Activated T-cell treated with anti-CD3 and anti-CD28 coated beads, Interleukin-2, amount 50 U/mL, for 72 hours (primary cell): Measurements from ENCODE around the gene MICAL2. TPM values are rescaled to one million over a fixed set of nuclear protein-coding genes. Genes with fewer than 3 reads are reported as not detected.

Source experiments
- ATAC-seq, 2 donors: fragments of 150-1000 bp; cut with Tn5 transposase; replicated peaks in 1 of 2; 2 replicates each; pipeline ENCODE4 v1.10.0; 2021; ENCODE audit warnings: moderate library complexity in 2 of 2, mild to moderate bottlenecking in 1 of 2
- DNase-seq, 2 donors: peaks; one replicate each; pipeline ENCODE4 v3.0.0; 2021 to 2022; ENCODE audit warnings: mixed read lengths in 1 of 2
- H3K27ac Mint-ChIP-seq: one replicate; pipeline ENCODE4 v1.8.0; 2022; ENCODE audit warnings: mild to moderate bottlenecking, moderate library complexity, mixed read lengths
- H3K27me3 Mint-ChIP-seq: one replicate; pipeline ENCODE4 v1.8.0; 2022; ENCODE audit warnings: low read depth, mixed read lengths
- H3K36me3 Mint-ChIP-seq, 2 donors: one replicate each; pipeline ENCODE4 v1.8.0; 2022; ENCODE audit warnings: mixed read lengths in 2 of 2, mild to moderate bottlenecking in 1 of 2; ENCODE audit not compliant: insufficient read depth in 2 of 2
- H3K4me1 Mint-ChIP-seq: one replicate; pipeline ENCODE4 v1.8.0; 2022; ENCODE audit warnings: low read depth, mixed read lengths
- H3K4me3 Mint-ChIP-seq, 2 donors: one replicate each; pipeline ENCODE4 v1.8.0; 2022; ENCODE audit warnings: mild to moderate bottlenecking in 2 of 2, mixed read lengths in 2 of 2, moderate library complexity in 2 of 2
- H3K9me3 Mint-ChIP-seq, 2 donors: one replicate each; pipeline ENCODE4 v1.8.0; 2022; ENCODE audit warnings: mixed read lengths in 2 of 2
- total RNA-seq, 2 donors: library from RNA; stranded (reverse); gene quantifications; one replicate each; pipeline ENCODE4 v1.2.3, GENCODE V29; 2022

The MICAL2 gene, protein sequence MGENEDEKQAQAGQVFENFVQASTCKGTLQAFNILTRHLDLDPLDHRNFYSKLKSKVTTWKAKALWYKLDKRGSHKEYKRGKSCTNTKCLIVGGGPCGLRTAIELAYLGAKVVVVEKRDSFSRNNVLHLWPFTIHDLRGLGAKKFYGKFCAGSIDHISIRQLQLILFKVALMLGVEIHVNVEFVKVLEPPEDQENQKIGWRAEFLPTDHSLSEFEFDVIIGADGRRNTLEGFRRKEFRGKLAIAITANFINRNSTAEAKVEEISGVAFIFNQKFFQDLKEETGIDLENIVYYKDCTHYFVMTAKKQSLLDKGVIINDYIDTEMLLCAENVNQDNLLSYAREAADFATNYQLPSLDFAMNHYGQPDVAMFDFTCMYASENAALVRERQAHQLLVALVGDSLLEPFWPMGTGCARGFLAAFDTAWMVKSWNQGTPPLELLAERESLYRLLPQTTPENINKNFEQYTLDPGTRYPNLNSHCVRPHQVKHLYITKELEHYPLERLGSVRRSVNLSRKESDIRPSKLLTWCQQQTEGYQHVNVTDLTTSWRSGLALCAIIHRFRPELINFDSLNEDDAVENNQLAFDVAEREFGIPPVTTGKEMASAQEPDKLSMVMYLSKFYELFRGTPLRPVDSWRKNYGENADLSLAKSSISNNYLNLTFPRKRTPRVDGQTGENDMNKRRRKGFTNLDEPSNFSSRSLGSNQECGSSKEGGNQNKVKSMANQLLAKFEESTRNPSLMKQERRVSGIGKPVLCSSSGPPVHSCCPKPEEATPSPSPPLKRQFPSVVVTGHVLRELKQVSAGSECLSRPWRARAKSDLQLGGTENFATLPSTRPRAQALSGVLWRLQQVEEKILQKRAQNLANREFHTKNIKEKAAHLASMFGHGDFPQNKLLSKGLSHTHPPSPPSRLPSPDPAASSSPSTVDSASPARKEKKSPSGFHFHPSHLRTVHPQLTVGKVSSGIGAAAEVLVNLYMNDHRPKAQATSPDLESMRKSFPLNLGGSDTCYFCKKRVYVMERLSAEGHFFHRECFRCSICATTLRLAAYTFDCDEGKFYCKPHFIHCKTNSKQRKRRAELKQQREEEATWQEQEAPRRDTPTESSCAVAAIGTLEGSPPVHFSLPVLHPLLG
- 100 to 1,000 TPM; 227 to 322 TPM for total RNA-seq

DNA sequence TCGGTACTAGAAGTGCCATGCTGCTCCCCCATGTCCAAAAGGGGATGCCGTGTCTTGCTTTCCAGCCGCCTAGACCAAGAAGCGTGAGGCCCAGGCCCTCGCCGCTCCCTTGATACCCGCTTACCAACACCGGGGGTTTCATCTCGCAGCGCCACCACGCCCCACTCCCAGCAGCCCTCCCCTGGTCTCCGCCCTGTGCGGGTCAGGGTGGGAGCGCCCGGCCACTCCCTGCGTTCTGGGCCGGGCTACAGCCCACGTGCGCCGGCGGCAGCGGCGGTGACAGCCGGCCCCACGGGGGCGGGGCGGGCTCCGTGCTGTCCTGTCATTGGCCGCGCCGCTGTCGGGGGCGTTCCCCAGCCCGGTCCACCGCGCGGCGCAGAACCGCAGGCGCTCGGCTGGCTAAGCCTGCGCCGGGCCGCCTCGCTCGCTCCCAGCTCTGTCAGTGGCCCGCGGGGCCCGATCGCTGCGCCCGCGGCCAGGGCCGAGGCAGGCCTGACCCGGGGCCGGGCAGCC is at the start of gene MICAL2:
Gene MICAL2 (plus strand): TSS at position 390 of the 513 bp plus-strand sequence. CDS start 51,566 bp downstream, outside the sequence.
- no peaks in the 10 kb centered on the region for H3K9me3 Mint-ChIP-seq
- H3K36me3 Mint-ChIP-seq, result peaks cover 0 to 5% of the 10 kb centered on the region in 2 donors
- DNase-seq (peak; percentile 93 to 94), ATAC-seq (peak; percentile 93 to 94)
- H3K4me1 Mint-ChIP-seq, result peaks cover 74% of the 10 kb centered on the region
- H3K4me3 Mint-ChIP-seq, result peak within 1 kb of the TSS; percentile 85 to 99
- peak within 1 kb of the TSS; percentile 83 for H3K27ac Mint-ChIP-seq
- no peaks in the 10 kb centered on the region for H3K27me3 Mint-ChIP-seq

DNA sequence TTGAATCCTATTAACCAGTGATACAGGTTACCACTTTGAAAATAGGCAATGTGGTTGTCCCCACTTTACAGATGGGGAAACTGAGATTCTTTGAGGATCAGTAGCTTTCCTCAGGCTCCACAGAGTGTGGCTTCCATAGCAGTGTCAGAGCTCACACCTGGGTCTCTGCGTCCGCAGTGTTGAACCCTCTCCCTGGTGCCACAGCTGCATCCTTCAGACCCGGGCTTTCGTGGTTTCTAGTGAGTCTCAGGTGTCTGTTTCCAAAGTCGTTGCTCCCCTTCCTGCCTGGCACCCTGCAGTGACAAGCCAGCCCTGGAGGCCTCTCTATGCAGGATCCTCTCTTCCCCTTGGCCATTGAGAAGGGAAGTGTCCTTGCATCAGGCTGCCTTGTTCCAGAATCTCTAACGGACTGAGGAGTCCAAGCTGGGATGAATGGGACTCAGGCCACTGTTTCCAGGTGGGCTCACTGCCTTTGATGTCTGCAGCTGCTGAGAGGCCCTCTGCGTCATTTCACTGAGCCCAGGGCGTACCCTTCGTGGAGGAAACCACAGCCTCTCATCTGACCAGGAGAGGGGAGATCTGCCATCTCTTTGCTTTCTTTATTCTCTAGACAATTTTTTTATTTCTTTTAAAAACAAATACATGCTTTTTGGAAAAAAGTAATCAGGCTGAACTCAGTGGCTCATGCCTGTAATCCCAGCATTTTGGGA is 48.4 kb upstream of the MICAL2 start:
- peaks cover 4 to 6% of the 10 kb centered on the region in 2 donors for H3K9me3 Mint-ChIP-seq
- no peak overlapping the region for H3K27ac Mint-ChIP-seq
- DNase-seq (no peak), ATAC-seq (no peak)
- H3K27me3 Mint-ChIP-seq, result no peaks in the 10 kb centered on the region
- H3K4me1 Mint-ChIP-seq, result peaks cover 4% of the 10 kb centered on the region
- H3K36me3 Mint-ChIP-seq, result peaks cover 6 to 15% of the 10 kb centered on the region in 2 donors
- H3K4me3 Mint-ChIP-seq, result no peak overlapping the region

GRCh38 chr11:12063251-12063650 is 47.1 kb upstream of the MICAL2 start:
- Mint-ChIP-seq H3K27ac (no peak overlapping the region), H3K36me3 (peaks cover under 1 to 8% of the 10 kb centered on the region in 2 donors), H3K4me1 (peaks cover 4% of the 10 kb centered on the region), H3K27me3 (peaks cover 11% of the 10 kb centered on the region), H3K9me3 (peaks cover 0 to 5% of the 10 kb centered on the region in 2 donors), H3K4me3 (no peak overlapping the region)
- ATAC-seq, result no peak
- no peak for DNase-seq

- Mint-ChIP-seq H3K36me3 (peaks cover 0 to 4% of the 10 kb centered on the region in 2 donors), H3K4me1 (peaks cover 4% of the 10 kb centered on the region), H3K27ac (no peak overlapping the region), H3K9me3 (peaks cover 0 to 5% of the 10 kb centered on the region in 2 donors), H3K4me3 (no peak overlapping the region), H3K27me3 (peaks cover 12% of the 10 kb centered on the region)
- DNase-seq (no peak), ATAC-seq (no peak)
Observed at GRCh38 chr11:12064136-12064953, 46.0 kb upstream of the MICAL2 start.

DNA sequence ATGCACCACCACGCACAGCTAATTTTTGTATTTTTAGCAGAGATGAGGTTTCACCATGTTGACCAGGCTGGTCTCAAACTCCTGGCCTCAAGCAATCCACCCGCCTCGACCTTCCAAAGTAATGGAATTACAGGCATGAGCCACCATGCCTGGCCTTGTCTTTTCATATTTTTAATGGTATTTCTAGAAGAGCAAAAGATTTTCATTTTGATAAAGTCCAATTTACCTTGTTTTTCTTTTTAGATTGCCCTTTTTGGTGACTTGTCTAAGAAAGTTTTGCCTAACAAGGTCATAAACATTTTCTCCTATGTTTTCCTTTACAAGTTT is 45.5 kb upstream of the MICAL2 start:
- H3K4me3 Mint-ChIP-seq, result no peak overlapping the region
- H3K27ac Mint-ChIP-seq, result no peak overlapping the region
- peaks cover 4% of the 10 kb centered on the region for H3K4me1 Mint-ChIP-seq
- H3K9me3 Mint-ChIP-seq, result peaks cover 0 to 5% of the 10 kb centered on the region in 2 donors
- H3K36me3 Mint-ChIP-seq, result peaks cover 0 to 4% of the 10 kb centered on the region in 2 donors
- peaks cover 12% of the 10 kb centered on the region for H3K27me3 Mint-ChIP-seq
- DNase-seq (no peak), ATAC-seq (no peak)

DNA sequence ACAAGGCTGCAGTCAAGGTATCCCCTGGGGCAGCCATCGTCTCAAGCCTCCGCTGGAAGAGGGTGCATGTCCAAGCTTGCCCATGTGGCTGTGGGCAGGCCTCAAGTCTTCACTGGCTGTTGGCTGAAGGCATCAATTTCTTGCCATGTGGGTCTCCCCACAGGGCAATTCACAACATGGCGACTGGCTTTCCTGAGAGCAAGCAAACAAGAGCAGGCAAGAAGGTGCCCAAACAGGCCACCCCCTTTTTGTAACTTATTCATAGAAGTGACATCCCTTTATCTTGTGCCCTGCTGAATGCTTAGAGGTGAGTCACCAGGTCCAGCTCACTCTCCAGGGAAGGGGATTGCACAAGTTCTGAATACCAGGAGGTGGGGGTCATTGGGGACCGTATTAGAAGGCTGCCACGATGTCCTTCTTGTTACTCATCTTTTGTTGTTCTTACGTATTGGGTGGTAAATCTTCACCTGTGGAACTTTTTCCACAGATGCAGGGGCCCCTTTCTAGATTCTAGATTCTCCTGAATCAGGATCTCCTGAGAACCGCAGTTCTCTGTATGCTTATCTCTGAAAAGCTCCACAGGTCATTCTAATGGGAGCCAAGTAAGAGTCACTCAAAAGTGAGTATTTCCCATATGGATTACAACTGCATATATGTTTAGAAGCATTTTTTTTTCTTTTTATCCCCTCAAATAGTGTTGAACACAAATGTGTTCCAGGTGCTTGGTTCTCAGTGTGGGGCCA is 44.2 kb upstream of the MICAL2 start:
- no peak for ATAC-seq
- no peak for DNase-seq
- H3K27ac Mint-ChIP-seq, result no peak overlapping the region
- H3K4me1 Mint-ChIP-seq, result peaks cover 4% of the 10 kb centered on the region
- H3K4me3 Mint-ChIP-seq, result no peak overlapping the region
- peaks cover 0 to 5% of the 10 kb centered on the region in 2 donors for H3K9me3 Mint-ChIP-seq
- peaks cover 12% of the 10 kb centered on the region for H3K27me3 Mint-ChIP-seq
- peaks cover 0 to 4% of the 10 kb centered on the region in 2 donors for H3K36me3 Mint-ChIP-seq

DNA sequence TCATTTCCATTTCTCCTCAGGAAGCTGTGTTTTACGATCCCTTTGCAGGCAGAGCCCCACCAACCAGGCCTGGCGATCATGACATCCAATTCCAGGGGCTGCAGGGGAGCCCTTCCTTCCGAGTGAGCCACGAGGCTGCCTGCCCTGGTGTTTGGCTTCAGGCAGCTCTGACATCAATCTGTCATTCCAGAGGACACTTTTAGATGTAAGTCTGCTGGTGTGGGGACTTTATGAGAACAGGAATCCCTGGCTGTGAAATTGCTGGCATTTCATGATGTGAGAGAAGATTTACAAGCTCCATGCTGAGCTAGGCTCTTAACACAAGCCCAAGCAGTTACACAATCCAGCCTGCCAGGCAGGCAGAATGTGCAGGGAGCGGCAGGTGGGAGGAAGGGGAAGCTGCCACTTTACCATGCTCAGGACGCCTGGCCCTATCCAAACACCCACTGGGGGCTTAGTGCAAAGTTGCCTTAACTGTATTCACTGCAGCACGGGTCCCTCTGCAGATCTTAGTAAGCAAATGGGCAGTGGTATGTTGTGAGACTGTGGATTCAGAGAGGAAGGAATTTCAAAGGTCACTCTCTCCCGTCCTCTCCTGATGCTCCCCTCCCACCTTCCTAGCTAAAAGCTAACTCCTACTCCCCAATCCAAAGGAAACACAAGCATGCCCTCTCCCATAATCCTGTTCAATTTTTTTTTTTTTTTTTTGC is 43.4 kb upstream of the MICAL2 start:
- no peak overlapping the region for H3K4me3 Mint-ChIP-seq
- peak overlapping the region; percentile 21 for H3K27ac Mint-ChIP-seq
- H3K36me3 Mint-ChIP-seq, result peaks cover 0 to 4% of the 10 kb centered on the region in 2 donors
- no peak for DNase-seq
- ATAC-seq, result no peak
- peaks cover 0 to 5% of the 10 kb centered on the region in 2 donors for H3K9me3 Mint-ChIP-seq
- peaks cover 12% of the 10 kb centered on the region for H3K27me3 Mint-ChIP-seq
- peaks cover 9% of the 10 kb centered on the region for H3K4me1 Mint-ChIP-seq

GRCh38 chr11:12067796-12068357 is 42.5 kb upstream of the MICAL2 start:
- H3K36me3 Mint-ChIP-seq, result peaks cover 0 to 4% of the 10 kb centered on the region in 2 donors
- no peak for ATAC-seq
- no peak for DNase-seq
- peaks cover 5% of the 10 kb centered on the region for H3K4me1 Mint-ChIP-seq
- no peak overlapping the region for H3K27ac Mint-ChIP-seq
- H3K4me3 Mint-ChIP-seq, result no peak overlapping the region
- H3K27me3 Mint-ChIP-seq, result peaks cover 12% of the 10 kb centered on the region
- H3K9me3 Mint-ChIP-seq, result peaks cover 0 to 5% of the 10 kb centered on the region in 2 donors

- peaks cover 5% of the 10 kb centered on the region for H3K4me1 Mint-ChIP-seq
- DNase-seq (no peak), ATAC-seq (no peak)
- peaks cover 0 to 2% of the 10 kb centered on the region in 2 donors for H3K9me3 Mint-ChIP-seq
- H3K4me3 Mint-ChIP-seq, result no peak overlapping the region
- H3K36me3 Mint-ChIP-seq, result peaks cover 0 to 3% of the 10 kb centered on the region in 2 donors
- H3K27ac Mint-ChIP-seq, result no peak overlapping the region
- peaks cover 19% of the 10 kb centered on the region for H3K27me3 Mint-ChIP-seq
Observed at GRCh38 chr11:12069066-12069676, 41.2 kb upstream of the MICAL2 start.

- no peak for ATAC-seq
- H3K27ac Mint-ChIP-seq, result no peak overlapping the region
- H3K9me3 Mint-ChIP-seq, result no peaks in the 10 kb centered on the region
- H3K4me1 Mint-ChIP-seq, result peaks cover 5% of the 10 kb centered on the region
- no peak for DNase-seq
- H3K4me3 Mint-ChIP-seq, result no peak overlapping the region
- H3K27me3 Mint-ChIP-seq, result peaks cover 19% of the 10 kb centered on the region
- H3K36me3 Mint-ChIP-seq, result no peaks in the 10 kb centered on the region
Observed at GRCh38 chr11:12070446-12071267, 39.7 kb upstream of the MICAL2 start.
